ENCODE measurements around the gene PIK3CA. TPM values are rescaled to one million over a fixed set of nuclear protein-coding genes. Genes with fewer than 3 reads are reported as not detected.
A peak's percentile ranks its signal among the peaks of the same experiment; 100 is the strongest.

The PIK3CA gene
- polyA plus RNA-seq, 3 donors: 7.4 to 9.5 (median 9.4) TPM

DNA sequence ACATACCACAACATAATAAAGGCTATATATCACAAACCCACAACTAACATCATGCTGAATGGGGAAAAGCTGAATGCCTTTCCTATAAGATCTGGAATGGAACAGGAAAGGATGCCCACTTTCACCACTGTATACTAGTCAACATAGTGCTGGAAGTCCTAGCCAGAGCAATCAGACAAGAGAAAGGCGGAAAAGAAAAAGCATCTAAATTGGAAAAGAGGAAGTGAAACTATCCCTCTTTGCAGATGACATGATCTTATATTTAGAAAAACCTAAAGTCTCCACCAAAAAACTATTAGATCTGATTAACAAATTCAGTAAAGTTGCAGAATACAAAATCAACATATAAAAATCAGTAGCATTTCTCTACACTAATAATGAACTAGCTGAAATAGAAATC is 14.6 kb upstream of the PIK3CA start:
- Histone ChIP-seq H3K4me3 (replicated peaks in 1 of 3; ENCODE audit: low read depth in 2 of 3, low read length in 3 of 3) (no peak overlapping the region), H3K27me3 (ENCODE audit: control insufficient read depth in 2 of 2, insufficient read depth in 2 of 2, low read length in 2 of 2) (no peaks in the 10 kb centered on the region), H3K4me2 (replicated peaks; ENCODE audit: extremely low read depth, low read length, poor library complexity, severe bottlenecking) (no peak overlapping the region), H3K4me1 (ENCODE audit: control insufficient read depth in 1 of 2, insufficient read depth in 2 of 2, low read length in 2 of 2) (no peaks in the 10 kb centered on the region), H3K27ac (ENCODE audit: low read depth in 1 of 2, low read length in 2 of 2) (no peak overlapping the region), H3K36me3 (replicated peaks in 1 of 2; ENCODE audit: control insufficient read depth in 1 of 2, insufficient read depth in 2 of 2, low read length in 2 of 2) (no peaks in the 10 kb centered on the region), H3K9ac (ENCODE audit: insufficient read depth, low read length, poor library complexity, severe bottlenecking) (no peak overlapping the region), H3K9me3 (replicated peaks in 1 of 2; ENCODE audit: control insufficient read depth in 1 of 2, insufficient read depth in 1 of 2, low read length in 2 of 2) (no peaks in the 10 kb centered on the region), H2AFZ (ENCODE audit: insufficient read depth, low read depth, low read length, poor library complexity, severe bottlenecking) (no peak overlapping the region), H4K20me1 (ENCODE audit: insufficient read depth, low read length) (no peaks in the 10 kb centered on the region), H3K79me2 (ENCODE audit: insufficient read depth, low read length) (no peaks in the 10 kb centered on the region)
- Mint-ChIP-seq H3K27me3 (ENCODE audit: low read depth in 3 of 3) (peaks cover 0 to 5% (median 1%) of the 10 kb centered on the region in 3 donors), H3K4me3 (no peak overlapping the region), H3K4me1 (peaks cover 5% of the 10 kb centered on the region), H3K27ac (no peak overlapping the region), H3K36me3 (no peaks in the 10 kb centered on the region), H3K9me3 (peaks cover 0 to 7% (median 2%) of the 10 kb centered on the region in 7 donors)
- DNase-seq: peak in 2 of 3 donors; percentile 11 to 32
- WGBS (ENCODE audit: insufficient coverage): no CpG with 5 or more reads among the region's 1 CpG
- TF ChIP-seq, protein P1, sequence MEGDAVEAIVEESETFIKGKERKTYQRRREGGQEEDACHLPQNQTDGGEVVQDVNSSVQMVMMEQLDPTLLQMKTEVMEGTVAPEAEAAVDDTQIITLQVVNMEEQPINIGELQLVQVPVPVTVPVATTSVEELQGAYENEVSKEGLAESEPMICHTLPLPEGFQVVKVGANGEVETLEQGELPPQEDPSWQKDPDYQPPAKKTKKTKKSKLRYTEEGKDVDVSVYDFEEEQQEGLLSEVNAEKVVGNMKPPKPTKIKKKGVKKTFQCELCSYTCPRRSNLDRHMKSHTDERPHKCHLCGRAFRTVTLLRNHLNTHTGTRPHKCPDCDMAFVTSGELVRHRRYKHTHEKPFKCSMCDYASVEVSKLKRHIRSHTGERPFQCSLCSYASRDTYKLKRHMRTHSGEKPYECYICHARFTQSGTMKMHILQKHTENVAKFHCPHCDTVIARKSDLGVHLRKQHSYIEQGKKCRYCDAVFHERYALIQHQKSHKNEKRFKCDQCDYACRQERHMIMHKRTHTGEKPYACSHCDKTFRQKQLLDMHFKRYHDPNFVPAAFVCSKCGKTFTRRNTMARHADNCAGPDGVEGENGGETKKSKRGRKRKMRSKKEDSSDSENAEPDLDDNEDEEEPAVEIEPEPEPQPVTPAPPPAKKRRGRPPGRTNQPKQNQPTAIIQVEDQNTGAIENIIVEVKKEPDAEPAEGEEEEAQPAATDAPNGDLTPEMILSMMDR (IDR thresholded peaks at IDR 0.05): no peak
- intact Hi-C loops (cut with micrococcal nuclease): no loop called here

DNA sequence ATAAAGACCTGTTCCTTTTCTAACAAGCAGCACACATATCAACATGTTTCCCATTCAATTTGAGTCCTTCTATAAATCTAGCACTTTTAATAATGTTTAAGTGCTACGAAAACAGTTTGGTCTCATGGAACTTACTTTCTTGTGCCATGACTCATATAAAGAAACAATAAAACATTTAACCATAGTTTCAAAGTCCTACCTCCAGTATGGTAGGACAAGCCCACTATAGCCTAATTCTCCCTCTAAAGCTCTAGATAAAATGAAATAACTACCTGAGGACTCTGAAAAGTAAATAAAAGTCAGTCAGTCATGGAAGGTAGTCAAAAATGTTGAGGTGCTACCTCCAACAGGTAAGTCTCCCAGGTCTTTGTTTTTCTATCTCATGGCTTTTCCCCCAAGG is 12.0 kb upstream of the PIK3CA start:
- no peaks in the 10 kb centered on the region for H3K36me3 Mint-ChIP-seq
- H3K27me3 ChIP-seq (ENCODE audit: control insufficient read depth in 2 of 2, insufficient read depth in 2 of 2, low read length in 2 of 2): no peaks in the 10 kb centered on the region
- H3K9me3 Mint-ChIP-seq: peaks cover 0 to 11% (median 3%) of the 10 kb centered on the region in 7 donors
- H3K9ac ChIP-seq (ENCODE audit: insufficient read depth, low read length, poor library complexity, severe bottlenecking): no peak overlapping the region
- no peak overlapping the region for H3K4me2 ChIP-seq (replicated peaks; ENCODE audit: extremely low read depth, low read length, poor library complexity, severe bottlenecking)
- intact Hi-C loops (cut with micrococcal nuclease): no loop called here
- H3K27ac ChIP-seq (ENCODE audit: low read depth in 1 of 2, low read length in 2 of 2): no peak overlapping the region
- TF ChIP-seq, protein P1 (IDR thresholded peaks at IDR 0.05): no peak
- H3K79me2 ChIP-seq (ENCODE audit: insufficient read depth, low read length): no peaks in the 10 kb centered on the region
- WGBS (ENCODE audit: insufficient coverage): no CpG with 5 or more reads among the region's 1 CpG
- H3K9me3 ChIP-seq (replicated peaks in 1 of 2; ENCODE audit: control insufficient read depth in 1 of 2, insufficient read depth in 1 of 2, low read length in 2 of 2): no peaks in the 10 kb centered on the region
- H3K27ac Mint-ChIP-seq: no peak overlapping the region
- no peaks in the 10 kb centered on the region for H3K36me3 ChIP-seq (replicated peaks in 1 of 2; ENCODE audit: control insufficient read depth in 1 of 2, insufficient read depth in 2 of 2, low read length in 2 of 2)
- no peak overlapping the region for H3K4me3 Mint-ChIP-seq
- no peaks in the 10 kb centered on the region for H4K20me1 ChIP-seq (ENCODE audit: insufficient read depth, low read length)
- peaks cover 0 to 6% (median 6%) of the 10 kb centered on the region in 3 donors for H3K27me3 Mint-ChIP-seq (ENCODE audit: low read depth in 3 of 3)
- H3K4me3 ChIP-seq (replicated peaks in 1 of 3; ENCODE audit: low read depth in 2 of 3, low read length in 3 of 3): no peak overlapping the region
- H3K4me1 ChIP-seq (ENCODE audit: control insufficient read depth in 1 of 2, insufficient read depth in 2 of 2, low read length in 2 of 2): no peaks in the 10 kb centered on the region
- DNase-seq: no peak
- H3K4me1 Mint-ChIP-seq: peaks cover 5% of the 10 kb centered on the region
- no peak overlapping the region for H2AFZ ChIP-seq (ENCODE audit: insufficient read depth, low read depth, low read length, poor library complexity, severe bottlenecking)

All from CD14-positive monocyte (primary cell).